RWPE2 (cell line): ENCODE results near the gene GUCY2F.

Experiments
- ATAC-seq: fragments of 200-7000 bp; cut with Tn5 transposase; 3 replicates; pipeline ENCODE4 v1.9.1; 2021; ENCODE audit warnings: low read depth
- DNase-seq: peaks from one replicate; pipeline ENCODE4 v3.0.0-alpha.2; 2020; ENCODE audit warnings: low spot score
- H3K27ac ChIP-seq: fragments of 450-650 bp; 2 replicates; pipeline ENCODE4 v1.5.1; 2017; ENCODE audit warnings: mild to moderate bottlenecking; ENCODE audit not compliant: poor library complexity, severe bottlenecking
- H3K27me3 ChIP-seq: fragments of 250-450 bp; sonication (Bioruptor Pico); 2 replicates; pipeline ENCODE4 v1.5.1; 2021; ENCODE audit warnings: mild to moderate bottlenecking, moderate library complexity; ENCODE audit not compliant: insufficient read depth, poor library complexity, severe bottlenecking
- H3K36me3 ChIP-seq: fragments of 250-450 bp; sonication (Bioruptor Pico); 2 replicates; pipeline ENCODE4 v1.5.1; 2020; ENCODE audit warnings: low read depth, mild to moderate bottlenecking, moderate library complexity
- H3K4me1 ChIP-seq: fragments of 250-450 bp; sonication (Bioruptor Pico); 2 replicates; pipeline ENCODE4 v1.5.1; 2021; ENCODE audit warnings: mild to moderate bottlenecking, moderate library complexity; ENCODE audit not compliant: insufficient read depth, poor library complexity, severe bottlenecking
- H3K4me3 ChIP-seq: fragments of 250-450 bp; sonication (Bioruptor Pico); 2 replicates; pipeline ENCODE4 v1.5.1; 2021; ENCODE audit warnings: mild to moderate bottlenecking, moderate library complexity; ENCODE audit not compliant: severe bottlenecking
- H3K9me3 ChIP-seq: fragments of 250-450 bp; sonication (Bioruptor Pico); 2 replicates; pipeline ENCODE4 v1.5.1; 2021; ENCODE audit warnings: mild to moderate bottlenecking, moderate library complexity; ENCODE audit not compliant: severe bottlenecking
- TF ChIP-seq, protein P1 (sequence below): fragments of 450-650 bp; IDR thresholded peaks from one replicate; pipeline ENCODE4 v1.5.1; 2017; ENCODE audit warnings: mild to moderate bottlenecking, moderate library complexity; ENCODE audit not compliant: poor library complexity, severe bottlenecking

The GUCY2F gene

DNA sequence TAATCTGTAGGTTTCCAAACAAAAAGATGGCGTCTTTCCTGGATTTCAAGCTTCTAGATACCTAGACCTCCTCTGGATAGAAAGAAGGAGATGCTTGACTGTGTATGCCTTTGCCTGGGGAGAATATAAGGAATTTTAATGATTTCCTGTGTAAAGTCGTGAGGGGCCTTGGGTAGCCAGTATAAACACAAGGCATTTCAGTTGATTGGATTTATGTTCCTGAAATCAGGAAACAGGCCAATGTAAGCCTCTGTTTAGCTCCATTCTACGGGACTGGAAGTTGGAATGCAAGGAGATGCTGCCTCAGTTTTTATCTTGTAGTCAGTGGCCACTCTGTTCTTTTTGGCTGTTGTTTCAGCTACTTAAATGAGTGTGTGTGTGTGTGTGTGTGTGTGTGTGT is 137.2 kb downstream of the GUCY2F start:
- Histone ChIP-seq H3K36me3 (no peaks in the 10 kb centered on the region), H3K27me3 (no peaks in the 10 kb centered on the region), H3K4me3 (no peak overlapping the region), H3K4me1 (no peaks in the 10 kb centered on the region), H3K9me3 (no peaks in the 10 kb centered on the region), H3K27ac (no peak overlapping the region)
- ATAC-seq (no peak), DNase-seq (no peak)
- TF ChIP-seq, protein P1, sequence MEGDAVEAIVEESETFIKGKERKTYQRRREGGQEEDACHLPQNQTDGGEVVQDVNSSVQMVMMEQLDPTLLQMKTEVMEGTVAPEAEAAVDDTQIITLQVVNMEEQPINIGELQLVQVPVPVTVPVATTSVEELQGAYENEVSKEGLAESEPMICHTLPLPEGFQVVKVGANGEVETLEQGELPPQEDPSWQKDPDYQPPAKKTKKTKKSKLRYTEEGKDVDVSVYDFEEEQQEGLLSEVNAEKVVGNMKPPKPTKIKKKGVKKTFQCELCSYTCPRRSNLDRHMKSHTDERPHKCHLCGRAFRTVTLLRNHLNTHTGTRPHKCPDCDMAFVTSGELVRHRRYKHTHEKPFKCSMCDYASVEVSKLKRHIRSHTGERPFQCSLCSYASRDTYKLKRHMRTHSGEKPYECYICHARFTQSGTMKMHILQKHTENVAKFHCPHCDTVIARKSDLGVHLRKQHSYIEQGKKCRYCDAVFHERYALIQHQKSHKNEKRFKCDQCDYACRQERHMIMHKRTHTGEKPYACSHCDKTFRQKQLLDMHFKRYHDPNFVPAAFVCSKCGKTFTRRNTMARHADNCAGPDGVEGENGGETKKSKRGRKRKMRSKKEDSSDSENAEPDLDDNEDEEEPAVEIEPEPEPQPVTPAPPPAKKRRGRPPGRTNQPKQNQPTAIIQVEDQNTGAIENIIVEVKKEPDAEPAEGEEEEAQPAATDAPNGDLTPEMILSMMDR = no peak

GRCh38 chrX:109344101-109344500 is 137.8 kb downstream of the GUCY2F start:
- Histone ChIP-seq H3K4me1 (no peaks in the 10 kb centered on the region), H3K27ac (no peak overlapping the region), H3K9me3 (no peaks in the 10 kb centered on the region), H3K36me3 (no peaks in the 10 kb centered on the region), H3K27me3 (no peaks in the 10 kb centered on the region), H3K4me3 (no peak overlapping the region)
- TF ChIP-seq, protein P1 = no peak
- ATAC-seq = no peak
- no peak for DNase-seq

DNA sequence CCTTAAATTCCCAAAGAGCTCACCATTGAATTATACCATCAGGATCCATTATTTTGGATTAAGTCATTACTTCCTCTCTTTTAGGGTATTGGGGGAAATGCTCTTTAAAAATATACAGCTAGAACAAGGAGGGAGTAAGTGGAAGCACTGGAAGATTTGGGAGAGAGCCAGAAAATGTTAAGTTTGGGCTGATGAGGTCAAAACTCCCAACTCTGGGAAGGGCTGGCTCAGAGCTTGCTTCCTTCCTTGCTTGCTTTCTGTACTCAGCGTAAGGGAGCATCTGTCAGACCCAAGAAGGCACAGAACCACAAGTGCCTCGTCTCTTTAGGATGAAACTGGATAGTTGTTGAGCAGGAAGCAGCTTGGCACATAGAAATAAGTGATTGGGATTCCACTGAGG is 138.2 kb downstream of the GUCY2F start:
- Histone ChIP-seq H3K4me3 (no peak overlapping the region), H3K36me3 (no peaks in the 10 kb centered on the region), H3K27me3 (no peaks in the 10 kb centered on the region), H3K27ac (no peak overlapping the region), H3K4me1 (no peaks in the 10 kb centered on the region), H3K9me3 (no peaks in the 10 kb centered on the region)
- DNase-seq (no peak), ATAC-seq (no peak)
- TF ChIP-seq, protein P1 = no peak

DNA sequence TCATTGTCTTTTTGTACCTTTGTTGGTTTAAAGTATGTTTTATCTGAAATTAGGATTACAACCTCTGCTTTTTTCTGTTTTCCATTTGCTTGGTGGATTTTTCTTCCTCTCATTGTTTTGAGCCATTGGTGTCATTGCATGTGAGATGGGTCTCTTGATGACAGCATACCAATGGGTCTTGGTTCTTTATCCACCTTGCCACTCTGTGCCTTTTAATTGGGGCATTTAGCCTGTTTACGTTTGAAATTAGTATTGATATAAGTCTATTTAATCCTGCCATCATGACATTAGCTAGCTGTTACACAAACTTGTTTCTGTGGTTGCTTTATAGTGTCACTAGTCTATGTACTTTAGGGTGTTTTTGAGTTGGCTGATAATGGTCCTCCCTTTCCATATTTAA is 145.7 kb downstream of the GUCY2F start:
- H3K27me3 ChIP-seq = no peaks in the 10 kb centered on the region
- no peaks in the 10 kb centered on the region for H3K4me1 ChIP-seq
- TF ChIP-seq, protein P1 = no peak
- no peak overlapping the region for H3K4me3 ChIP-seq
- no peak overlapping the region for H3K27ac ChIP-seq
- DNase-seq (no peak), ATAC-seq (no peak)
- no peaks in the 10 kb centered on the region for H3K9me3 ChIP-seq
- H3K36me3 ChIP-seq = no peaks in the 10 kb centered on the region

DNA sequence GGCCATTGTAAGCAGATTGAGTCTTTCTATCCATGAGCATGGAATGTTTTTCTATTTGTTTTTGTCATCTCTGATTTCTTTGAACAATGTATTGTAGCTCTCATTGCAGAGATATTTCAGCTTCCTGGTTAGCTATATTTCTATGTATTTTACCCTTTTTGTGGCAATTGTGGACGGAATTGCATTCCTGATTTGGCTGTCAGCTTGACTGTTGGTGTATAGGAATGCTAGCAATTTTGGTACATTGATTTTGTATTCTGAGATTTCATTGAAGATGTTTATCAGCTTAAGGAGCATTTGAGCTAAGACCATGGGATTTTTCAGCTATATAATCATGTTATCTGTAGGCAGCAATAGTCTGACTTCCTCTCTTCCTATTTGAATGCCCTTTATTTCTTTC is 154.6 kb downstream of the GUCY2F start:
- H3K27me3 ChIP-seq = no peaks in the 10 kb centered on the region
- no peak for ATAC-seq
- TF ChIP-seq, protein P1 = no peak
- H3K36me3 ChIP-seq = no peaks in the 10 kb centered on the region
- no peak overlapping the region for H3K27ac ChIP-seq
- no peaks in the 10 kb centered on the region for H3K9me3 ChIP-seq
- no peak for DNase-seq
- no peaks in the 10 kb centered on the region for H3K4me1 ChIP-seq
- no peak overlapping the region for H3K4me3 ChIP-seq
